Activated CD8-positive, alpha-beta T cell treated with anti-CD3 and anti-CD28 coated beads for 36 hours (primary cell): Measurements from ENCODE around the gene SEH1L. TPM values are rescaled to one million over a fixed set of nuclear protein-coding genes. Genes with fewer than 3 reads are reported as not detected.

Experiments
- ATAC-seq: fragments of 200-7000 bp; cut with Tn5 transposase; one replicate; pipeline ENCODE4 v1.10.0; 2021; ENCODE audit warnings: mild to moderate bottlenecking, moderate library complexity
- CTCF ChIA-PET: fragments of 350-600 bp; sonication (Branson Sonifier 250); formaldehyde crosslinking; loops from one replicate; lab custom pipeline; 2021; ENCODE audit warnings: antibody characterized with exemption; lab: Charles Lee
- POLR2A ChIA-PET: fragments of 350-600 bp; sonication (Branson Sonifier 250); formaldehyde crosslinking; loops from one replicate; lab custom pipeline; 2021; ENCODE audit warnings: antibody characterized with exemption; lab: Charles Lee
- DNase-seq: peaks from one replicate; pipeline ENCODE4 v3.0.0-alpha.2; 2020
- H3K27ac Mint-ChIP-seq: one replicate; pipeline ENCODE4 v1.8.0; 2021; ENCODE audit warnings: mild to moderate bottlenecking, mixed read lengths
- H3K27me3 Mint-ChIP-seq: one replicate; pipeline ENCODE4 v1.8.0; 2021; ENCODE audit warnings: mixed read lengths
- H3K36me3 Mint-ChIP-seq: one replicate; pipeline ENCODE4 v1.8.0; 2021; ENCODE audit warnings: low read depth, mixed read lengths
- H3K4me1 Mint-ChIP-seq: one replicate; pipeline ENCODE4 v1.8.0; 2021; ENCODE audit warnings: low read depth, mixed read lengths
- H3K4me3 Mint-ChIP-seq: one replicate; pipeline ENCODE4 v1.8.0; 2021; ENCODE audit warnings: mild to moderate bottlenecking, moderate library complexity, mixed read lengths
- H3K9me3 Mint-ChIP-seq: one replicate; pipeline ENCODE4 v1.8.0; 2021; ENCODE audit warnings: mixed read lengths
- intact Hi-C: fragments of 100-400 bp; cut with micrococcal nuclease; formaldehyde crosslinking; loops from one replicate; pipeline ENCODE4 v1.10.0; 2022
- total RNA-seq, 2 experiments: library from RNA; stranded (reverse); gene quantifications; one replicate each; pipeline ENCODE4 v1.2.3, GENCODE V29; 2021
- TF ChIP-seq, protein P1 (sequence below): fragments of 200-600 bp; IDR thresholded peaks from one replicate; pipeline ENCODE4 v1.8.0; 2022; ENCODE audit warnings: antibody characterized with exemption, mild to moderate bottlenecking

SEH1L gene
- total RNA-seq, 2 experiments from 2014 or later = 105 to 110 TPM

DNA sequence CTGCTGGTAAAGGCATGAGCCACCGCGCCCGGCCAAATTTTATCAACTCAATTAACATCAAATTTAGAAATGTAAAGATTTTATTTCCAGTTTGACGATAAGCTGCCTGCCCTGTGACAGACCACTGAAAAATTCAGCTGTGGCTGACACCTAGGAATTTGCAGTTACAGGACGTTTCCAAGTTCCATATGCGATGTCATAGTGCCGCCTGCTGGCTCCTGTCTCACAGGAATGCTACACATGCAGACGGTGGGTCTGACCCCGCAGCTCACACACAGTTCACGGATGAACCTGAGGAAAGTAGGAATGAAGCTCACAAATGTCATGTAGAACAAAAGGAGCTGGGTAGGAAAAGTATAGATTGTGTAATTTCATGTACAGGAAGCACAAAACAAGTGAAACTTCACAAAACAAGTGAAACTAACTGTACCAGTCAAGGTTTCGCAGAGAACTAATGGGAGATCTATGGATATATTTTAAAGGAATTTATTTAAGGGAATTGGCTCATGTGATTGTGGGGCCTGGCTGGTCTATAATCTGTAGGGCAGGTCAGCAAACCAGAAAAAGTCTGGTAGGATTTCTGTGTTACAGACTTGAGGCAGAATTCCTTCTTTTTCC, 13.2 kb upstream of the SEH1L start:
- Mint-ChIP-seq H3K27ac (no peak overlapping the region), H3K9me3 (no peaks in the 10 kb centered on the region), H3K4me3 (no peak overlapping the region), H3K36me3 (no peaks in the 10 kb centered on the region), H3K27me3 (peaks cover 2% of the 10 kb centered on the region), H3K4me1 (peaks cover 2% of the 10 kb centered on the region)
- POLR2A ChIA-PET = interaction anchor here (1.2 kb wide), 1 partner anchor 191 kb away, joined by 3 read pairs; no protein-coding TSS in a partner anchor
- intact Hi-C loops = loop anchor here (5.0 kb wide), 1 partner anchor 192 kb away; no protein-coding TSS in a partner anchor
- CTCF ChIA-PET = interaction anchor here (0.6 to 4.0 kb wide), 58 partner anchors 9 to 545 kb away, joined by 3 to 132 read pairs (median 5); partner anchors contain the start of genes CEP76, PSMG2, PTPN2 and SEH1L
- ATAC-seq (peak; percentile 96), DNase-seq (peak; percentile 89)
- TF ChIP-seq, protein P1, sequence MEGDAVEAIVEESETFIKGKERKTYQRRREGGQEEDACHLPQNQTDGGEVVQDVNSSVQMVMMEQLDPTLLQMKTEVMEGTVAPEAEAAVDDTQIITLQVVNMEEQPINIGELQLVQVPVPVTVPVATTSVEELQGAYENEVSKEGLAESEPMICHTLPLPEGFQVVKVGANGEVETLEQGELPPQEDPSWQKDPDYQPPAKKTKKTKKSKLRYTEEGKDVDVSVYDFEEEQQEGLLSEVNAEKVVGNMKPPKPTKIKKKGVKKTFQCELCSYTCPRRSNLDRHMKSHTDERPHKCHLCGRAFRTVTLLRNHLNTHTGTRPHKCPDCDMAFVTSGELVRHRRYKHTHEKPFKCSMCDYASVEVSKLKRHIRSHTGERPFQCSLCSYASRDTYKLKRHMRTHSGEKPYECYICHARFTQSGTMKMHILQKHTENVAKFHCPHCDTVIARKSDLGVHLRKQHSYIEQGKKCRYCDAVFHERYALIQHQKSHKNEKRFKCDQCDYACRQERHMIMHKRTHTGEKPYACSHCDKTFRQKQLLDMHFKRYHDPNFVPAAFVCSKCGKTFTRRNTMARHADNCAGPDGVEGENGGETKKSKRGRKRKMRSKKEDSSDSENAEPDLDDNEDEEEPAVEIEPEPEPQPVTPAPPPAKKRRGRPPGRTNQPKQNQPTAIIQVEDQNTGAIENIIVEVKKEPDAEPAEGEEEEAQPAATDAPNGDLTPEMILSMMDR = peak; percentile 92

GRCh38 chr18:12939162-12939561, 8.6 kb upstream of the SEH1L start:
- Mint-ChIP-seq H3K4me1 (peaks cover 7% of the 10 kb centered on the region), H3K27ac (no peak overlapping the region), H3K27me3 (peaks cover 2% of the 10 kb centered on the region), H3K4me3 (no peak overlapping the region), H3K36me3 (no peaks in the 10 kb centered on the region), H3K9me3 (no peaks in the 10 kb centered on the region)
- ChIA-PET POLR2A (no interaction called here), CTCF (interaction anchor here (1.0 to 1.2 kb wide), 2 partner anchors 52 to 212 kb away, joined by 3 read pairs; no protein-coding TSS in a partner anchor)
- intact Hi-C loops = no loop called here
- ATAC-seq = no peak
- TF ChIP-seq, protein P1 = no peak
- no peak for DNase-seq

DNA sequence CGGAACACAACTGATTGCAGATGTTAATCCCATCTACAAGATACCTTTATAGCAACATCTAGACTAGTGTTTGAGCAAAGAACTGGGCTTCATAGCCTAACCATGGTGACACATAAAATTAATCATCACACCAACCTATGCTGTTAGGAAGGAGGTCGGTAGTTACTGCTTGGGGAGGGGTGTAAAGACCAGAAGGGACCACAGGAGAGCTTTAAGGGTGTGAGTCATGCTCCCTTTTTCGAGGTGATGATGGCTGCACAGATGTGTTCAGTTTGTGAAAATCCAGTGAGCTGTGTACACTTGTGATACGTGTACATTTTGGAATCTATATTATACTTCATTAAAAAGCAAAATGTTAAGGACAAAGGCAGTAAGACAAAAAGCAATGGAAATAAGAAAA, 4.6 kb upstream of the SEH1L start:
- peak; percentile 18 for DNase-seq
- no peak overlapping the region for H3K4me3 Mint-ChIP-seq
- TF ChIP-seq, protein P1 = no peak
- CTCF ChIA-PET = interaction anchor here (1.0 to 3.2 kb wide), 6 partner anchors 9 to 551 kb away, joined by 3 to 19 read pairs (median 6); no protein-coding TSS in a partner anchor
- no peaks in the 10 kb centered on the region for H3K9me3 Mint-ChIP-seq
- POLR2A ChIA-PET = no interaction called here
- no peak overlapping the region for H3K27ac Mint-ChIP-seq
- intact Hi-C loops = loop anchor here (10.0 kb wide), 1 partner anchor 568 kb away; the partner anchor contains the start of gene AFG3L2
- H3K27me3 Mint-ChIP-seq = no peaks in the 10 kb centered on the region
- peaks cover 9% of the 10 kb centered on the region for H3K36me3 Mint-ChIP-seq
- peaks cover 19% of the 10 kb centered on the region for H3K4me1 Mint-ChIP-seq
- ATAC-seq = no peak

GRCh38 chr18:12944709-12945108, 3.1 kb upstream of the SEH1L start:
- ATAC-seq (no peak), DNase-seq (no peak)
- Mint-ChIP-seq H3K27me3 (no peaks in the 10 kb centered on the region), H3K9me3 (peaks cover 2% of the 10 kb centered on the region), H3K4me3 (no peak overlapping the region), H3K4me1 (peaks cover 23% of the 10 kb centered on the region), H3K36me3 (peaks cover 20% of the 10 kb centered on the region), H3K27ac (no peak overlapping the region)
- intact Hi-C loops = loop anchor here (10.0 kb wide), 1 partner anchor 570 kb away; the partner anchor contains the start of gene AFG3L2
- POLR2A ChIA-PET = interaction anchor here (1.2 kb wide), 1 partner anchor 46 kb away, joined by 3 read pairs; the partner anchor contains the start of gene CEP192
- TF ChIP-seq, protein P1 = no peak
- CTCF ChIA-PET = interaction anchor here (2.7 to 3.2 kb wide), 3 partner anchors 10 to 218 kb away, joined by 9 to 19 read pairs (median 12); no protein-coding TSS in a partner anchor
